Endothelial cell of umbilical vein (primary cell): ENCODE results near the gene CRYBG3. TPM values are rescaled to one million over a fixed set of nuclear protein-coding genes. Genes with fewer than 3 reads are reported as not detected.

Experiments
- BruUV-seq: library from RNA; stranded (reverse); fragments of 400-500 nt; replicated peaks from 2 replicates; lab custom pipeline; 2021; lab: Mats Ljungman, UMichigan
- CTCF ChIA-PET: fragments of 300-600, 350-600 bp; sonication (Branson Sonifier 250); formaldehyde crosslinking; loops from one replicate; lab custom pipeline; 2021; ENCODE audit warnings: antibody characterized with exemption, inconsistent platforms; lab: Charles Lee
- POLR2A ChIA-PET: fragments of 300-600, 350-600 bp; sonication (Branson Sonifier 250); formaldehyde crosslinking; loops from one replicate; lab custom pipeline; 2021; ENCODE audit warnings: antibody characterized with exemption, inconsistent platforms; lab: Charles Lee
- DNase-seq: peaks from one replicate; pipeline ENCODE4 v3.0.0-alpha.2; 2011; ENCODE audit warnings: low read depth, low spot score
- FAIRE-seq: peaks from 2 replicates; lab custom pipeline; 2011; peaks lifted over from hg19 to GRCh38; lab: Jason Lieb, UNC
- H2AFZ ChIP-seq: 2 replicates; pipeline ENCODE4 v1.6.0; 2012; ENCODE audit warnings: low read depth, low read length, control low read depth, inconsistent platforms
- H3K27ac ChIP-seq: 2 replicates; pipeline ENCODE4 v1.5.1; 2011; ENCODE audit warnings: low read depth, mild to moderate bottlenecking, control low read depth, low read length, moderate library complexity; ENCODE audit not compliant: insufficient read depth
- H3K27me3 ChIP-seq, 2 experiments: 2 replicates each; pipeline versions ENCODE4 v1.6.0 to v1.6.1; 2011; ENCODE audit warnings: low read length in 2 of 2, mixed read lengths in 1 of 2; ENCODE audit not compliant: control insufficient read depth in 2 of 2, insufficient read depth in 2 of 2
- H3K36me3 ChIP-seq, 2 experiments: 2 replicates in 1 of 2; 3 replicates in 1 of 2; pipeline ENCODE4 v1.5.1; 2011; ENCODE audit warnings: low read length in 2 of 2, mild to moderate bottlenecking in 1 of 2, moderate library complexity in 1 of 2; ENCODE audit not compliant: control insufficient read depth in 2 of 2, insufficient read depth in 2 of 2; ENCODE audit errors: extremely low read depth in 1 of 2
- H3K4me1 ChIP-seq: 3 replicates; pipeline ENCODE4 v1.5.1; 2011; ENCODE audit warnings: mild to moderate bottlenecking, low read length; ENCODE audit not compliant: control insufficient read depth, insufficient read depth; ENCODE audit errors: extremely low read depth
- H3K4me2 ChIP-seq: 2 replicates; pipeline ENCODE4 v1.6.1; 2011; ENCODE audit warnings: low read length, control low read depth, mixed read lengths; ENCODE audit not compliant: insufficient read depth
- H3K4me3 ChIP-seq, 3 experiments: fragments of 200-600 bp in 1 of 3; sonication (generic), shearing (Covaris generic) in 1 of 3; replicated peaks in 1 of 3; 2 replicates each; pipeline ENCODE4 v1.5.1; 2011 to 2016; ENCODE audit warnings: control low read depth in 3 of 3, low read length in 3 of 3, mild to moderate bottlenecking in 2 of 3, inconsistent platforms in 1 of 3, low read depth in 1 of 3, moderate library complexity in 1 of 3; ENCODE audit not compliant: insufficient read depth in 1 of 3
- H3K79me2 ChIP-seq: 2 replicates; pipeline ENCODE4 v1.6.0; 2012; ENCODE audit warnings: low read length, inconsistent platforms; ENCODE audit not compliant: control insufficient read depth, insufficient read depth
- H3K9ac ChIP-seq: replicated peaks from 2 replicates; pipeline ENCODE3; 2011; ENCODE audit warnings: low read length, control low read depth; ENCODE audit not compliant: insufficient read depth; ENCODE audit errors: extremely low read depth
- H3K9me1 ChIP-seq: replicated peaks from 3 replicates; pipeline ENCODE4 v1.6.0; 2011; ENCODE audit warnings: mild to moderate bottlenecking, low read length; ENCODE audit not compliant: control insufficient read depth, insufficient read depth; ENCODE audit errors: extremely low read depth
- H3K9me3 ChIP-seq: replicated peaks from 2 replicates; pipeline ENCODE4 v1.5.1; 2012; ENCODE audit warnings: low read length, inconsistent platforms; ENCODE audit not compliant: control insufficient read depth, insufficient read depth
- H4K20me1 ChIP-seq: replicated peaks from 2 replicates; pipeline ENCODE3; 2011; ENCODE audit warnings: mild to moderate bottlenecking, low read length; ENCODE audit not compliant: control insufficient read depth, insufficient read depth; ENCODE audit errors: extremely low read depth
- EZH2 ChIP-seq: IDR thresholded peaks from 2 replicates; pipeline ENCODE4 v1.6.1; 2012; ENCODE audit warnings: borderline replicate concordance, low read depth, mild to moderate bottlenecking, moderate library complexity, low read length, inconsistent platforms; ENCODE audit not compliant: severe bottlenecking
- FOS ChIP-seq: IDR thresholded peaks from 2 replicates; pipeline ENCODE4 v1.6.1; 2011; ENCODE audit warnings: mild to moderate bottlenecking, low read length, moderate library complexity, borderline replicate concordance; ENCODE audit not compliant: insufficient read depth
- GATA2 ChIP-seq: IDR thresholded peaks from 2 replicates; pipeline ENCODE4 v1.7.0; 2011; ENCODE audit warnings: low read depth, mild to moderate bottlenecking, moderate library complexity, mixed read lengths, low read length; ENCODE audit not compliant: insufficient read length, insufficient read depth
- JUN ChIP-seq: IDR thresholded peaks from 2 replicates; pipeline ENCODE4 v1.6.1; 2011; ENCODE audit warnings: borderline replicate concordance, low read depth; ENCODE audit not compliant: insufficient read length, insufficient read depth
- MYC ChIP-seq: IDR thresholded peaks from one replicate; pipeline ENCODE4 v1.6.1; 2011; ENCODE audit warnings: mild to moderate bottlenecking, low read depth, low read length
- POLR2A ChIP-seq: IDR thresholded peaks from 2 replicates; pipeline ENCODE4 v1.6.1; 2012; ENCODE audit warnings: low read depth, mild to moderate bottlenecking, control low read depth, low read length
- POLR2AphosphoS5 ChIP-seq: IDR thresholded peaks from 2 replicates; pipeline ENCODE4 v1.6.1; 2012; ENCODE audit warnings: low read depth, mild to moderate bottlenecking, control low read depth, low read length, moderate library complexity; ENCODE audit not compliant: insufficient read depth
- dilution Hi-C: fragments of 300-500 bp; cut with MboI; formaldehyde crosslinking; loops from one replicate; pipeline ENCODE4 v1.15.0; 2019; ENCODE audit warnings: low sequenced_read_pairs; ENCODE audit not compliant: extremely low pct_ligation_motif_present
- intact Hi-C: fragments of 100-400 bp; cut with micrococcal nuclease; formaldehyde crosslinking; loops from one replicate; pipeline ENCODE4 v1.10.0; 2022
- polyA plus RNA-seq, 4 experiments: library from polyadenylated mRNA; depleted of rRNA in 3 of 4; stranded (reverse) in 3 of 4; unstranded in 1 of 4; fragments of >200 nt; gene quantifications; 2 replicates each; pipeline versions ENCODE4 v1.2.1 to v1.2.3, GENCODE V29; 2011 to 2012; ENCODE audit warnings: missing spikeins in 1 of 4
- total RNA-seq: library from RNA; stranded (reverse); gene quantifications from 2 replicates; pipeline ENCODE4 v1.2.3, GENCODE V29; 2021
- TF ChIP-seq, protein P1 (sequence below), 2 donors: IDR thresholded peaks; 1 replicate in 1 of 2; 2 replicates in 1 of 2; pipeline ENCODE4 v1.5.1; 2011; ENCODE audit warnings: low read length in 2 of 2, mild to moderate bottlenecking in 2 of 2, moderate library complexity in 2 of 2, control low read depth in 1 of 2, inconsistent platforms in 1 of 2, low read depth in 1 of 2; ENCODE audit not compliant: insufficient read depth in 1 of 2; ENCODE audit errors: extremely low read depth in 1 of 2
- TF ChIP-seq, protein P2 (sequence below): IDR thresholded peaks from 2 replicates; pipeline ENCODE4 v1.6.1; 2011; ENCODE audit not compliant: insufficient read depth, insufficient read length

CRYBG3 gene
- total and polyA plus RNA-seq, 2 donors (not counting 3 experiments of a cell fraction or from before 2014, with no cell fraction given), result 2.8 to 15.0 TPM

- peaks cover 26% of the 10 kb centered on the region for H3K79me2 ChIP-seq
- dilution Hi-C loops, result no loop called here
- H3K9ac ChIP-seq, result no peak overlapping the region
- no peak overlapping the region for H3K4me3 ChIP-seq
- intact Hi-C loops, result no loop called here
- no peaks in the 10 kb centered on the region for H3K9me3 ChIP-seq
- peaks cover 4 to 6% of the 10 kb centered on the region in 2 experiments for H3K36me3 ChIP-seq
- H3K4me2 ChIP-seq, result no peak overlapping the region
- no peak overlapping the region for H2AFZ ChIP-seq
- FAIRE-seq (no peak), DNase-seq (no peak)
- no peaks in the 10 kb centered on the region for H3K27me3 ChIP-seq
- no peak overlapping the region for H3K27ac ChIP-seq
- TF ChIP-seq MYC (no peak), FOS (no peak), POLR2A (no peak), EZH2 (no peak), POLR2AphosphoS5 (no peak), JUN (no peak), GATA2 (no peak)
- TF ChIP-seq, protein P1, sequence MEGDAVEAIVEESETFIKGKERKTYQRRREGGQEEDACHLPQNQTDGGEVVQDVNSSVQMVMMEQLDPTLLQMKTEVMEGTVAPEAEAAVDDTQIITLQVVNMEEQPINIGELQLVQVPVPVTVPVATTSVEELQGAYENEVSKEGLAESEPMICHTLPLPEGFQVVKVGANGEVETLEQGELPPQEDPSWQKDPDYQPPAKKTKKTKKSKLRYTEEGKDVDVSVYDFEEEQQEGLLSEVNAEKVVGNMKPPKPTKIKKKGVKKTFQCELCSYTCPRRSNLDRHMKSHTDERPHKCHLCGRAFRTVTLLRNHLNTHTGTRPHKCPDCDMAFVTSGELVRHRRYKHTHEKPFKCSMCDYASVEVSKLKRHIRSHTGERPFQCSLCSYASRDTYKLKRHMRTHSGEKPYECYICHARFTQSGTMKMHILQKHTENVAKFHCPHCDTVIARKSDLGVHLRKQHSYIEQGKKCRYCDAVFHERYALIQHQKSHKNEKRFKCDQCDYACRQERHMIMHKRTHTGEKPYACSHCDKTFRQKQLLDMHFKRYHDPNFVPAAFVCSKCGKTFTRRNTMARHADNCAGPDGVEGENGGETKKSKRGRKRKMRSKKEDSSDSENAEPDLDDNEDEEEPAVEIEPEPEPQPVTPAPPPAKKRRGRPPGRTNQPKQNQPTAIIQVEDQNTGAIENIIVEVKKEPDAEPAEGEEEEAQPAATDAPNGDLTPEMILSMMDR (IDR thresholded peaks at IDR 0.05; ENCODE audit: extremely low read depth in 1 of 2, insufficient read depth in 1 of 2, low read depth in 1 of 2, low read length in 2 of 2), result no peak
- TF ChIP-seq, protein P2, sequence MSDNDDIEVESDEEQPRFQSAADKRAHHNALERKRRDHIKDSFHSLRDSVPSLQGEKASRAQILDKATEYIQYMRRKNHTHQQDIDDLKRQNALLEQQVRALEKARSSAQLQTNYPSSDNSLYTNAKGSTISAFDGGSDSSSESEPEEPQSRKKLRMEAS, result no peak
- no peaks in the 10 kb centered on the region for H3K4me1 ChIP-seq
- BruUV-seq, result no TSS peak
- H3K9me1 ChIP-seq, result no peaks in the 10 kb centered on the region
- CTCF ChIA-PET, result no interaction called here
- POLR2A ChIA-PET, result no interaction called here
- no peaks in the 10 kb centered on the region for H4K20me1 ChIP-seq
These were observed 138.7 kb downstream of the CRYBG3 start for GRCh38 chr3:97960551-97960950.
